ENCODE results near the gene LRRC17. TPM values are rescaled to one million over a fixed set of nuclear protein-coding genes. Genes with fewer than 3 reads are reported as not detected.

Gene LRRC17
- total RNA-seq, 4 donors from 2014 or later, result 1.1 to 4.5 (median 3.1) TPM

GRCh38 chr7:102873470-102874165 is 39.2 kb upstream of the LRRC17 start:
- TF ChIP-seq CTCF (IDR thresholded peaks at IDR 0.05) (no peak), POLR2AphosphoS5 (IDR thresholded peaks at IDR 0.05) (no peak), POLR2A (IDR thresholded peaks at IDR 0.05) (no peak), EP300 (IDR thresholded peaks at IDR 0.05) (no peak)
- Histone ChIP-seq H3K4me1 (no peaks in the 10 kb centered on the region), H3K36me3 (no peaks in the 10 kb centered on the region), H3K9me3 (no peaks in the 10 kb centered on the region), H3K27ac (no peak overlapping the region), H3K27me3 (no peaks in the 10 kb centered on the region), H3K4me3 (no peak overlapping the region)
- DNase-seq (ENCODE audit: low spot score in 2 of 2), result no peak
- 89% methylated on average over 4 of the region's 4 CpGs for WGBS

GRCh38 chr7:102874166-102874829 is 38.5 kb upstream of the LRRC17 start:
- Histone ChIP-seq H3K9me3 (no peaks in the 10 kb centered on the region), H3K4me1 (no peaks in the 10 kb centered on the region), H3K36me3 (no peaks in the 10 kb centered on the region), H3K4me3 (no peak overlapping the region), H3K27ac (no peak overlapping the region), H3K27me3 (no peaks in the 10 kb centered on the region)
- WGBS, result 83% methylated on average over 5 of the region's 5 CpGs
- DNase-seq (ENCODE audit: low spot score in 2 of 2), result no peak
- TF ChIP-seq POLR2A (IDR thresholded peaks at IDR 0.05), result no peak
- TF ChIP-seq CTCF (IDR thresholded peaks at IDR 0.05), result no peak

GRCh38 chr7:102874966-102875365 is 37.8 kb upstream of the LRRC17 start:
- TF ChIP-seq EP300 (IDR thresholded peaks at IDR 0.05) (no peak), CTCF (IDR thresholded peaks at IDR 0.05) (no peak), POLR2AphosphoS5 (IDR thresholded peaks at IDR 0.05) (no peak), POLR2A (IDR thresholded peaks at IDR 0.05) (no peak)
- H3K4me1 ChIP-seq, result no peaks in the 10 kb centered on the region
- no peaks in the 10 kb centered on the region for H3K27me3 ChIP-seq
- 85% methylated on average over 1 of the region's 1 CpG for WGBS
- H3K4me3 ChIP-seq, result no peak overlapping the region
- no peaks in the 10 kb centered on the region for H3K9me3 ChIP-seq
- H3K36me3 ChIP-seq, result no peaks in the 10 kb centered on the region
- no peak overlapping the region for H3K27ac ChIP-seq
- DNase-seq (ENCODE audit: low spot score in 2 of 2), result no peak

GRCh38 chr7:102875700-102876295 is 37.0 kb upstream of the LRRC17 start:
- TF ChIP-seq POLR2AphosphoS5 (IDR thresholded peaks at IDR 0.05) (no peak), POLR2A (IDR thresholded peaks at IDR 0.05) (no peak), EP300 (IDR thresholded peaks at IDR 0.05) (no peak), CTCF (IDR thresholded peaks at IDR 0.05) (no peak)
- 96% methylated on average over 3 of the region's 3 CpGs for WGBS
- Histone ChIP-seq H3K27me3 (no peaks in the 10 kb centered on the region), H3K27ac (no peak overlapping the region), H3K36me3 (no peaks in the 10 kb centered on the region), H3K9me3 (no peaks in the 10 kb centered on the region), H3K4me3 (no peak overlapping the region), H3K4me1 (no peaks in the 10 kb centered on the region)
- DNase-seq (ENCODE audit: low spot score in 2 of 2), result no peak

Measured in suprapubic skin (tissue), 4 donors.